Trophoblast cell (in vitro differentiated cells and primary cell): ENCODE results near the gene DUSP5.
A peak's percentile ranks its signal among the peaks of the same experiment; 100 is the strongest.

ENCODE experiments used
- DNase-seq, 2 donors: peaks; one replicate each; pipeline ENCODE4 v3.0.0-alpha.2; 2016
- H2AFZ ChIP-seq: 2 replicates; pipeline ENCODE4 v1.6.1; 2013; ENCODE audit warnings: low read length, moderate library complexity, mild to moderate bottlenecking; ENCODE audit not compliant: insufficient read depth, poor library complexity
- H2AK5ac ChIP-seq: 2 replicates; pipeline ENCODE4 v1.6.1; 2013; ENCODE audit warnings: mild to moderate bottlenecking, low read length
- H2BK120ac ChIP-seq: 2 replicates; pipeline ENCODE4 v1.6.1; 2013; ENCODE audit warnings: low read length, mild to moderate bottlenecking, moderate library complexity; ENCODE audit not compliant: insufficient read depth, poor library complexity
- H2BK12ac ChIP-seq: 2 replicates; pipeline ENCODE4 v1.6.1; 2013; ENCODE audit warnings: mild to moderate bottlenecking, low read length, moderate library complexity
- H2BK5ac ChIP-seq: 2 replicates; pipeline ENCODE4 v1.6.1; 2013; ENCODE audit warnings: low read length, low read depth, moderate library complexity, mild to moderate bottlenecking; ENCODE audit not compliant: poor library complexity
- H3K14ac ChIP-seq: 2 replicates; pipeline ENCODE4 v1.6.1; 2013; ENCODE audit warnings: mild to moderate bottlenecking, low read length
- H3K18ac ChIP-seq: 2 replicates; pipeline ENCODE4 v1.6.1; 2013; ENCODE audit warnings: mild to moderate bottlenecking, low read length
- H3K23ac ChIP-seq: 2 replicates; pipeline ENCODE4 v1.6.1; 2013; ENCODE audit warnings: low read length
- H3K27ac ChIP-seq: 2 replicates; pipeline ENCODE4 v1.5.1; 2013; ENCODE audit warnings: low read depth, mild to moderate bottlenecking, inconsistent platforms, low read length, moderate library complexity
- H3K27me3 ChIP-seq: 2 replicates; pipeline ENCODE4 v1.6.1; 2013; ENCODE audit warnings: inconsistent platforms, mild to moderate bottlenecking, low read length, moderate library complexity; ENCODE audit not compliant: insufficient read depth
- H3K36me3 ChIP-seq, 2 experiments: 1 replicate in 1 of 2; 2 replicates in 1 of 2; pipeline ENCODE4 v1.6.1; 2013; ENCODE audit warnings: low read length in 2 of 2, mild to moderate bottlenecking in 2 of 2, moderate library complexity in 1 of 2; ENCODE audit not compliant: insufficient read depth in 2 of 2, control insufficient read depth in 1 of 2
- H3K4ac ChIP-seq: 2 replicates; pipeline ENCODE4 v1.6.1; 2013; ENCODE audit warnings: low read depth, mild to moderate bottlenecking, low read length, moderate library complexity
- H3K4me1 ChIP-seq, 2 experiments: 1 replicate in 1 of 2; 2 replicates in 1 of 2; pipeline ENCODE4 v1.6.1; 2013; ENCODE audit warnings: low read length in 2 of 2, mild to moderate bottlenecking in 2 of 2, moderate library complexity in 1 of 2; ENCODE audit not compliant: insufficient read depth in 2 of 2, control insufficient read depth in 1 of 2
- H3K4me2 ChIP-seq: 2 replicates; pipeline ENCODE4 v1.6.1; 2013; ENCODE audit warnings: inconsistent platforms, mild to moderate bottlenecking, low read length, moderate library complexity
- H3K4me3 ChIP-seq: 2 replicates; pipeline ENCODE4 v1.5.1; 2013; ENCODE audit warnings: mild to moderate bottlenecking, low read depth, low read length, inconsistent platforms
- H3K79me1 ChIP-seq: one replicate; pipeline ENCODE4 v1.6.1; 2013; ENCODE audit warnings: low read length
- H3K79me2 ChIP-seq: 2 replicates; pipeline ENCODE4 v1.6.1; 2013; ENCODE audit warnings: low read length, mild to moderate bottlenecking; ENCODE audit not compliant: control insufficient read depth, insufficient read depth, poor library complexity
- H3K9ac ChIP-seq: 2 replicates; pipeline ENCODE4 v1.6.1; 2013; ENCODE audit warnings: mild to moderate bottlenecking, low read length
- H3K9me3 ChIP-seq: 2 replicates; pipeline ENCODE4 v1.6.1; 2013; ENCODE audit warnings: low read depth, mild to moderate bottlenecking, control low read depth, inconsistent platforms, low read length; ENCODE audit not compliant: insufficient read depth
- H4K12ac ChIP-seq: 2 replicates; pipeline ENCODE4 v1.6.1; 2013; ENCODE audit warnings: low read depth, mild to moderate bottlenecking, low read length, moderate library complexity
- H4K8ac ChIP-seq: 2 replicates; pipeline ENCODE4 v1.6.1; 2013; ENCODE audit warnings: low read depth, mild to moderate bottlenecking, low read length, moderate library complexity
- H4K91ac ChIP-seq: one replicate; pipeline ENCODE4 v1.6.1; 2013; ENCODE audit warnings: low read depth, mild to moderate bottlenecking, low read length, moderate library complexity
- WGBS: extraction: QIAGEN DNeasy Blood & Tissue Kit; methylation state at CpG from one replicate; pipeline ENCODE4 v1.1.7; 2013; ENCODE audit warnings: missing lambda C conversion rate; ENCODE audit not compliant: insufficient read length, insufficient coverage; ENCODE audit errors: extremely low coverage; 5-methylcytosine and 5-hydroxymethylcytosine counted together

Gene DUSP5

DNA sequence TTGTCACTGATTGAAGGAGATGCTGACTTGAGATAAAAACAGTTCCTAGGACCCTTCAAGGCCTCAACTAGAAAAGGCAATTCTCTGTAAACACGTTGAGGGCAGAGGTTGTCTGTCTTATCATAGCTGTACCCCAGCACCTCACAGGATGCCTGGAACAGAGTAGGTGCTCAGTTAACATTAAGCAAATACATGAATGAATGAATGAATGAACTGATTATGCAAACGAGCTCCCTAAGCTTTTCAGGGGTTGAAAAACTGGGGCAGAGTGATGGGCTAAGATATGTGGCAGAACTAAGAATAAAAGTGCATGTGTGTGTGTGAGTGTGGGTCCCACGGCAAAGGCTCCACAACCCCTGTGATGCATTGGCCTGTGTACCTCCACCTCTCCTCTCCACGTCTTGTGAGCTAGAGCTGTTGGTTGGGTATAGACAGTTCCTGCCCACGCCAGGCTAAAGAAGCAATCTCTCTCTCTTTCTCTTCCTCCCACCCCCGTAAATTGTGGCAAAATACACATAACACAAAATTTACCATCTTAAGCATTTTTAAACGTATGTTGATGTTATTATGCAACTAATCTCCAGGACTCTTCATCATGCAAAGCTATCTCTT, 48.9 kb downstream of the DUSP5 start:
- Histone ChIP-seq H3K79me1 (no peaks in the 10 kb centered on the region), H4K12ac (no peak overlapping the region), H2AK5ac (no peak overlapping the region), H3K18ac (no peak overlapping the region), H3K27ac (no peak overlapping the region), H3K4me3 (no peak overlapping the region), H2BK5ac (no peak overlapping the region), H4K8ac (no peak overlapping the region), H2BK12ac (no peak overlapping the region), H3K9ac (no peak overlapping the region), H3K36me3 (no peaks in the 10 kb centered on the region), H4K91ac (no peak overlapping the region), H3K14ac (no peak overlapping the region), H2BK120ac (no peak overlapping the region), H3K23ac (no peak overlapping the region), H2AFZ (no peak overlapping the region), H3K4me2 (no peak overlapping the region), H3K27me3 (no peaks in the 10 kb centered on the region), H3K9me3 (no peaks in the 10 kb centered on the region), H3K79me2 (no peaks in the 10 kb centered on the region), H3K4me1 (no peaks in the 10 kb centered on the region), H3K4ac (no peak overlapping the region)
- no peak for DNase-seq
- no CpG with 5 or more reads among the region's 7 CpGs for WGBS

DNA sequence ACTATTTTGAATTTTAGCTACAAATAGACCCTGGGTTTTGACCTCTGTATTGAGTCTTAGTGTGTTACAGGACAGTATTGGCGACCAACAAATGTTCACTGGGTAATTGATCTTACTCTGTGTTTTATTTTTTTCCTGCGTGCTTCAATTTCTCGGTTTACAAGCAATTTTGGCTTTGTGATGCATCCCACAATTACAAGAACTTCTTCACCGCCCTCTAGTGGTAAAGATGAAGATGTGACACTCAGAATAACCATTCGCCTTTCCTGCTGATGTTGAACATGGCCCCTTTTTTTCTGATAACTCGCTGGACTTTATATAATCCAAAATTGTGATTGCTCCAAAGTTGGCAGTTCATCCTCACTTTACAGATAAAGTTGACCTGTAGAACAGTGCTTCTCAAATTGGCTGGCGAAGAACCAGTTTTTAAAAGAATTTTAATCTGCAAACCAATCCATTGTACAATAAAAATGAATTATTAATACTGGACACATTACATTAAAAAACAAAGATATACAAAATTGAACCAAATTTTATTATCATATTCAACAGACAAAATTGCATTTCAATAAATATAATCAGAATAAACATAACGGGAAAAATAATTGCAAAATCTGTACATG, 49.5 kb downstream of the DUSP5 start:
- no peak overlapping the region for H2AK5ac ChIP-seq
- H3K9ac ChIP-seq, result no peak overlapping the region
- no peak overlapping the region for H2BK12ac ChIP-seq
- no peaks in the 10 kb centered on the region for H3K79me2 ChIP-seq
- no peak overlapping the region for H4K91ac ChIP-seq
- H2AFZ ChIP-seq, result no peak overlapping the region
- H3K9me3 ChIP-seq, result no peaks in the 10 kb centered on the region
- no peak overlapping the region for H3K18ac ChIP-seq
- H3K36me3 ChIP-seq, result no peaks in the 10 kb centered on the region
- no peak overlapping the region for H3K23ac ChIP-seq
- DNase-seq, result peak in 1 of 2 donors; percentile 85
- H3K27me3 ChIP-seq, result no peaks in the 10 kb centered on the region
- WGBS, result no CpG with 5 or more reads among the region's 8 CpGs
- H4K12ac ChIP-seq, result no peak overlapping the region
- H3K27ac ChIP-seq, result no peak overlapping the region
- H2BK5ac ChIP-seq, result no peak overlapping the region
- H3K14ac ChIP-seq, result no peak overlapping the region
- H4K8ac ChIP-seq, result no peak overlapping the region
- H3K79me1 ChIP-seq, result no peaks in the 10 kb centered on the region
- H2BK120ac ChIP-seq, result no peak overlapping the region
- H3K4me2 ChIP-seq, result no peak overlapping the region
- H3K4ac ChIP-seq, result no peak overlapping the region
- H3K4me1 ChIP-seq, result no peaks in the 10 kb centered on the region
- H3K4me3 ChIP-seq, result no peak overlapping the region

DNA sequence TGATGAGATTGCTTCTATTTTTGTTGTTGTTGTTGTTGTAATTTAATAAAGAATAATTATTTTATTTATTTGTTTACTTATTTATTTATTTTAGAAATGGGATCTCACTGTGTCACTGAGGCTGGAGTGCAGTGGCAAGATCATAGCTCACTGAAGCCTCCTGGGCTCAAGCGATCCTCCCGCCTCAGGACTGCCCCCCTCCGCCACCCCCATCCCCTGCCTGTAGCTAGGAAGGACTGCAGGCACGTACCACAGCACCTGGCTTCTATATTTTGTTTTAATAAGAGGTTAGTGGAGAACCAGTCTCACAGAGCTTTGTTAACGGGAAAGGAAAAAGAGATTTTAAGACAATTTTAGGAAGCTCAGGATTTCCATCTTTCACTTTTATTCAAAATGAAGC, 50.3 kb downstream of the DUSP5 start:
- Histone ChIP-seq H3K14ac (no peak overlapping the region), H3K4me3 (no peak overlapping the region), H2AK5ac (no peak overlapping the region), H4K12ac (no peak overlapping the region), H3K36me3 (no peaks in the 10 kb centered on the region), H3K18ac (no peak overlapping the region), H4K91ac (no peak overlapping the region), H3K9ac (no peak overlapping the region), H3K79me1 (no peaks in the 10 kb centered on the region), H4K8ac (no peak overlapping the region), H3K27me3 (no peaks in the 10 kb centered on the region), H3K4me2 (no peak overlapping the region), H3K4me1 (no peaks in the 10 kb centered on the region), H2BK120ac (no peak overlapping the region), H3K27ac (no peak overlapping the region), H3K4ac (no peak overlapping the region), H3K23ac (no peak overlapping the region), H2BK12ac (no peak overlapping the region), H2BK5ac (no peak overlapping the region), H3K9me3 (no peaks in the 10 kb centered on the region), H3K79me2 (no peaks in the 10 kb centered on the region), H2AFZ (no peak overlapping the region)
- WGBS, result no CpG with 5 or more reads among the region's 5 CpGs
- DNase-seq, result no peak

- Histone ChIP-seq H3K36me3 (no peaks in the 10 kb centered on the region), H3K79me2 (no peaks in the 10 kb centered on the region), H2BK5ac (no peak overlapping the region), H2BK120ac (no peak overlapping the region), H3K4me1 (no peaks in the 10 kb centered on the region), H3K27me3 (no peaks in the 10 kb centered on the region), H2BK12ac (no peak overlapping the region), H2AK5ac (no peak overlapping the region), H3K4me3 (no peak overlapping the region), H2AFZ (no peak overlapping the region), H3K27ac (no peak overlapping the region), H3K79me1 (no peaks in the 10 kb centered on the region), H4K12ac (no peak overlapping the region), H4K8ac (no peak overlapping the region), H4K91ac (no peak overlapping the region), H3K23ac (no peak overlapping the region), H3K4me2 (no peak overlapping the region), H3K14ac (no peak overlapping the region), H3K4ac (no peak overlapping the region), H3K9me3 (no peaks in the 10 kb centered on the region), H3K18ac (no peak overlapping the region), H3K9ac (no peak overlapping the region)
- WGBS, result no CpG with 5 or more reads among the region's 5 CpGs
- DNase-seq, result no peak
Measured at GRCh38 chr10:110549211-110549610, 51.5 kb downstream of the DUSP5 start.
